Measurements from ENCODE around the gene IQSEC3.

IQSEC3 gene

DNA sequence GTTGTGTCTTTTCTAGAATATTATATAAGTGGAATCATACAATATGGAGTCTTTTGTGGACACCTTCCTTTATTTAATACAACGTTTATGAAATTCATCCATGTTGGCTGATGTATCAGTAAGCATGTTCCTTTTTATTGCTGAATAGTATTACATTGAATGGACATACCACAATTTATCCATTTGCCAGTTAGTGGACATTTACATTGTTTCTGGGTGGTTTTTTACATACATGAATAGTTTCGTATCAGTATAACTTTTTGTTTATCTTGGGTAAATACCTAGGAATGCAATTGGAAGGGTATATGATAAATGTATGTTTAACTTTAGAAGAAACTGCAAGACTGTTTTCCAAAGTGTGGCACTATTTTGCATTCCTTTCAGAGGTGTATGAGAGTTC lies 23.1 kb downstream of the IQSEC3 start:
- DNase-seq (ENCODE audit: low read depth), result no peak
- TF ChIP-seq, protein P1, sequence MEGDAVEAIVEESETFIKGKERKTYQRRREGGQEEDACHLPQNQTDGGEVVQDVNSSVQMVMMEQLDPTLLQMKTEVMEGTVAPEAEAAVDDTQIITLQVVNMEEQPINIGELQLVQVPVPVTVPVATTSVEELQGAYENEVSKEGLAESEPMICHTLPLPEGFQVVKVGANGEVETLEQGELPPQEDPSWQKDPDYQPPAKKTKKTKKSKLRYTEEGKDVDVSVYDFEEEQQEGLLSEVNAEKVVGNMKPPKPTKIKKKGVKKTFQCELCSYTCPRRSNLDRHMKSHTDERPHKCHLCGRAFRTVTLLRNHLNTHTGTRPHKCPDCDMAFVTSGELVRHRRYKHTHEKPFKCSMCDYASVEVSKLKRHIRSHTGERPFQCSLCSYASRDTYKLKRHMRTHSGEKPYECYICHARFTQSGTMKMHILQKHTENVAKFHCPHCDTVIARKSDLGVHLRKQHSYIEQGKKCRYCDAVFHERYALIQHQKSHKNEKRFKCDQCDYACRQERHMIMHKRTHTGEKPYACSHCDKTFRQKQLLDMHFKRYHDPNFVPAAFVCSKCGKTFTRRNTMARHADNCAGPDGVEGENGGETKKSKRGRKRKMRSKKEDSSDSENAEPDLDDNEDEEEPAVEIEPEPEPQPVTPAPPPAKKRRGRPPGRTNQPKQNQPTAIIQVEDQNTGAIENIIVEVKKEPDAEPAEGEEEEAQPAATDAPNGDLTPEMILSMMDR (conservative IDR thresholded peaks at IDR 0.05; ENCODE audit: low read depth, low read length), result no peak
- H3K4me3 ChIP-seq (ENCODE audit: low read length), result no peak overlapping the region

DNA sequence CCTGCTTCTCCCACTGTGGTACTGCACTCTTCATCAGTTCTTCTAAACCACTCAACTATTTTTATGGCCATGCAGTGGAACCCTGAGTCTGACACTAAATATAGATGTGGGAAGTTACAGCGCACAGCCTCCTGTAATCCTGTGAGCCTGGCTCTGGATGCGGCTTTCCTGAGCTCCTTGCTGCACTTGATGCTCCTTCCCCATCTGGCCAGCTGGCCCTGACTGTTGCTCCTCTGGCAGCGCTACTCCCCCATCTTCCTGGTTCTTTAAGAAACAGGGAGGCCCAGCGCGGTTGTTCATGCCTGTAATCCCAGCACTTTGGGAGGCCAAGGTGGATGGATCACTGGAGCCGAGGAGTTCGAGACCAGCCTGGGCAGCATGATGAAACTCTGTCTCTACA lies 24.6 kb downstream of the IQSEC3 start:
- no peak overlapping the region for H3K4me3 ChIP-seq (ENCODE audit: low read length)
- no peak for DNase-seq (ENCODE audit: low read depth)
- TF ChIP-seq, protein P1 (conservative IDR thresholded peaks at IDR 0.05; ENCODE audit: low read depth, low read length), result no peak

DNA sequence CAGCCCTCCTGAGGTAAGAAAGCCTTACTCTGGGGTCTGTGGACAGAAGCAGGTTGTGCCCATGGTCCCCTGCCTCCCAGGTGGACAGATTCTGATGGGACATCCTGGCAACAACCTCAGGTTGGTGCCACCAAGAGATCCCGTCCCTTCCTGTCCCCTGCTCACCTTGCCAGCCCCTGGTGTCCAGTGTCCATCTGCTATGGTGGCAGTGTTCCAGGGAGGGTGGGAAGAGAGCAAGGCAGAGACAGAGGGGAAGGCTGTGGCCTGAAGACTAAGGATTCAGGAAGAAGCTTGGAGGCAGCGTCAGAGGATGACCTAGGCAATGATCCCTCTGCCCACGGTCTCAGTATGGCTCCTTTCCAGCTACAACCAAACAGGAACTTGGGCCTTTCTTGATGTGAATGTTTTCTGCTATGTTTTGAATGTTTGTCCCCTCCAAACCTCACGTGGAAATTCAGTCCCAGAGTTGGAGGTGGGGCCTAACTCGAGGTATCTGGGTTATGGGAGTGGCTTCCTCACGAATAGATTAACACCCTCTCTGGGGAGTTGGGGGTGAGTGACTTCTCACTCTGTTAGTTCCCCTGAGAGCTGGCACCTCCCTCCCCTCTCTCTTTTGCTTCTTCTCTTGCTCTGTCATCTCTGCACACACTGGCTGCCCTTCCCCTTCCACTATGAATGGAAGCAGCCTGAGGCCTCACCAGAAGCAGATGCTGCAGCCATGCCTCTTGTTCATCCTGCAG lies 26.9 kb downstream of the IQSEC3 start:
- H3K4me3 ChIP-seq (ENCODE audit: low read length), result no peak overlapping the region
- DNase-seq (ENCODE audit: low read depth), result no peak
- TF ChIP-seq, protein P1 (conservative IDR thresholded peaks at IDR 0.05; ENCODE audit: low read depth, low read length), result no peak

DNA sequence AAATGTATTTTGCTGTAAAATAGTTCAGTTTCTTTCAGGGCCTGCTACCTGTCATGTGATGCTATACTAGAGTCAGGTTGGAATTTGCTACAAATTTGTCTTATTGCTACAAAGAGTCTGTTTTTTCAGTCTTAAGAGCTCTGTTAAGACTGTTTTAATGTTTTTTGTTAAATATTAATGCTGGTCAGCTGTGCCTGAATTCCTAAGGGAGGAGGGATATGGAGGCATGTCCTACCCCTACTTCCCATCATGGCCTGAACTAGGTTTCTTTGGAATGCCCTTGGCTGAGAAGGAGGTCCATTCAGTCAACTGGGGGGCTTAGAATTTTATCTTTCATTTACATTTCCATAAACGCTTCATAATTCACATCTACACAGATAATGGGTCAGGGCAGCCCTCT lies 30.0 kb downstream of the IQSEC3 start:
- DNase-seq (ENCODE audit: low read depth), result peak; percentile 12
- no peak overlapping the region for H3K4me3 ChIP-seq (ENCODE audit: low read length)
- TF ChIP-seq, protein P1 (conservative IDR thresholded peaks at IDR 0.05; ENCODE audit: low read depth, low read length), result no peak

DNA sequence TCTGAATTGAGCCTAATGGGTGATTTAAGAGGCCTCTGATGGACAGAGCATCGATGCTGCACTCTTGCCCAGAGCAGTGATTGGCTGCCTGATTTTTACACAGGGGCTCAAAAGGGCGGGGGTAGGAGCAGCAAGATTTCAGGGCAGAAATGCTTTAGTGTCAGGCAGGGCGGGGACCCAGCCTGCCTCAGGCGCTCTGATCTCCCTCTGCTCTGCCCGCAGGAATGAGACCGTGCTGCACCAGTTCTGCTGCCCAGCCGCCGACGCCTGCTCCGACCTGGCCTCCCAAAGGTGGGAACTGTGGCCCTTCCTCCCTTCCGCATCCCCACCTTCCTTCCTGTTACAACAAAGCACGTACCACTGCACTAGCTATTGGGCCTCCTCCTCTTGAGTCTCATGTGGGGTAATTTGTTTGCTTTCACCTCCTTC lies 32.4 kb downstream of the IQSEC3 start:
- H3K4me3 ChIP-seq (ENCODE audit: low read length), result peak overlapping the region; percentile 42
- DNase-seq (ENCODE audit: low read depth), result peak; percentile 24
- TF ChIP-seq, protein P1 (conservative IDR thresholded peaks at IDR 0.05; ENCODE audit: low read depth, low read length), result no peak

DNA sequence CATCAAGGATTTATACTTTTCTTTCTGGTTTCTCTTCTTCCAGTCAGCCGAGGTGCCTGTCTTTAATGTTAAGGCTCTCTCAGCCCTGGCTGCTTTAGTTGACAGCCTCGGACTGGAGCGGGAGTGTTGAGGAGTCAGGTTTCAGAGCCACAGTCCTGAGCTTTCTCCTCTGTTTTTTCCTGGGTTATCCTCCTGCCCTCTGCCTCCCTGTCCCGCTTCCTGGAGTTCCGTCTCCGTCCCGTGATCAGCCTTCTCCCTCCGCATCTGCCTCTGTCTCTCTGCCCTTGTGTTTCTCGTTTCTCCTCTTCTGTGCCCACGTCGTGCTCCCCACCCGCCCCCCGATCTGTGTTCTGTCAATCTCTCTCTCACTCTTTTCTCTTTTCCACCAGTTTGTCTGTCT lies 33.0 kb downstream of the IQSEC3 start:
- H3K4me3 ChIP-seq (ENCODE audit: low read length), result peak overlapping the region; percentile 42
- TF ChIP-seq, protein P1 (conservative IDR thresholded peaks at IDR 0.05; ENCODE audit: low read depth, low read length), result no peak
- DNase-seq (ENCODE audit: low read depth), result peak; percentile 46

All from retinal pigment epithelial cell (primary cell).